GM12891 (cell line): Measurements from ENCODE around the gene PALMD.

ENCODE experiments used
- DNase-seq: peaks from one replicate; pipeline ENCODE4 v3.0.0; 2011; ENCODE audit warnings: low spot score; ENCODE audit not compliant: insufficient read length
- FAIRE-seq: peaks from 2 replicates; lab custom pipeline; 2011; peaks lifted over from hg19 to GRCh38; lab: Jason Lieb, UNC
- PAX5 ChIP-seq: IDR thresholded peaks from 2 replicates; pipeline ENCODE4 v1.6.1; 2011; ENCODE audit warnings: low read length, moderate library complexity, mild to moderate bottlenecking; ENCODE audit not compliant: insufficient read depth, severe bottlenecking
- POLR2A ChIP-seq: IDR thresholded peaks from 2 replicates; pipeline ENCODE4 v1.6.1; 2011; ENCODE audit warnings: low read depth, low read length, control low read depth
- POLR2AphosphoS5 ChIP-seq: IDR thresholded peaks from 2 replicates; pipeline ENCODE4 v1.6.1; 2011; ENCODE audit warnings: low read depth, low read length, control low read depth
- POU2F2 ChIP-seq: IDR thresholded peaks from 2 replicates; pipeline ENCODE4 v1.6.1; 2011; ENCODE audit warnings: low read depth, mild to moderate bottlenecking, control low read depth, low read length, moderate library complexity
- SPI1 ChIP-seq: IDR thresholded peaks from 2 replicates; pipeline ENCODE4 v1.6.1; 2011; ENCODE audit warnings: low read depth, low read length, control low read depth
- TAF1 ChIP-seq: IDR thresholded peaks from 2 replicates; pipeline ENCODE4 v1.6.1; 2011; ENCODE audit warnings: low read depth, low read length, control low read depth

PALMD gene

DNA sequence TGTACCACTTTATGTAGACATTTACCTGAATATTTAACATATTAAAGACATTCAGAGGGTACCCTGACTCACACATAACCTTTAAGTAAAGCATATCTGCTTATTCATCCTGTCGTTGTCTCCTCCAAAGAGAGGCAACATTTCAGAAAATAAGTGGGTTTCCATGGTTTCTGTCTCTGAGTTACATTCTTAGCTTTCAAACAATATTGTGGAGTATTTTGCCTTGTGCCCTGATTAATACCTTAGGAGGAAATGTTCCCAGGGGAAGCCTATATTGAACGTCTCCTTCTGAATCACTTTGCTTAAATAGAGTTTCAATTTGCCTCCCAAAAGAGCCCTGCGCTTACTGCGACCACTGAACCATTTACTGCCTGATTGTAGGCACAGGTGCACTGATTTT, 26.1 kb downstream of the PALMD start:
- TF ChIP-seq TAF1 (no peak), POLR2A (no peak)
- DNase-seq (no peak), FAIRE-seq (no peak)

DNA sequence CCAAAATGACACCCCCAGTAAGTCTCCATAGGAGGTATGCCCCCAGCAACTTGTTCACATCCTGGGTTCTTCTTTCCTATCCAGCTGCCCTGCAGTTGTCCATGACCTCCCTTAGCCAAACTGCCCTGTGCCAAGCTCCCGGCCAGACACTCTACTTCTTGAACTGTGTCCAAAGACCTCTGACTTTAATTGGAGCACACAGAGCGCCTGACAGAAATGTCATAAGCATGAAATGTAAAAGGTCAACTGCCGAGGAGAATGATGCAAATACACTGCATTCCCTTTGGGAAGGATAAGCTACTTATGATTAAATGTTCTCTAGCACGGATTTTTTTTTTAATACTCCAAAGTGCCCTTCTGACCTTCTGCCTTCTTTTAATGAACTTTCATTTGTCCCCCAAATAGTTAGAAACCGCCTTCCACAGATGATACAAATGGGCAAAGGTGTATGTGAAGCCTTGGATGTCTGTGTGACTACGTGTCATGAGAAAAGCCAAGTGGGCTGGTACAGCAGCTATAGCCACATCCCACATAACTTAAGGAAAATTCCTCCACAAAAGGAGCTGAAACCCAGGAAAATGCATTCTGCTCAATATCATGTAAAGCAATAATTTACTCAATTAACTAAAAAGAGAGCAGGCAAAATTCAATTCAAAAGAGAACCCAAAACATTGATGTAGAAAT, 26.8 kb downstream of the PALMD start:
- no peak for DNase-seq
- FAIRE-seq, result no peak
- TF ChIP-seq POU2F2 (no peak), POLR2A (no peak), TAF1 (no peak), SPI1 (no peak), PAX5 (no peak), POLR2AphosphoS5 (no peak)

DNA sequence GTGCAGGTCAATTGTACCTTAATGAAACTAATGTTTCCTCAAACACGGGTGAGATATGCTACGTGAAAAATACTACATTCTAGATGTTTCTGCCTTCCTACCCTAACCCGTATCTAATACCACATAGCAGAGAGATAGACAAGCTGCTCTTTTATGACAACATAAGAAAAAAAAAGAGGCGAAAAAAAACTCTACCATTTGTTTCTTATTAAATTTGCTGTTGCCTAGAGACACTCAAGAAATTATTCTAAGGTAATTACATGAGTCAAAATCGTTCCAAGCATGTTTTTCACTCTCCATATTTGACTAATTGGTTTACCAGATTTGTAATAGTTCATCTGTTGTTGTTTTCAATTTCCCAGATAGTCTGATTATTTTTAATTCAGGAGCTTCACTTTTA, 27.4 kb downstream of the PALMD start:
- DNase-seq (no peak), FAIRE-seq (no peak)
- TF ChIP-seq PAX5 (no peak), POU2F2 (no peak), POLR2A (no peak), TAF1 (no peak), SPI1 (no peak), POLR2AphosphoS5 (no peak)

DNA sequence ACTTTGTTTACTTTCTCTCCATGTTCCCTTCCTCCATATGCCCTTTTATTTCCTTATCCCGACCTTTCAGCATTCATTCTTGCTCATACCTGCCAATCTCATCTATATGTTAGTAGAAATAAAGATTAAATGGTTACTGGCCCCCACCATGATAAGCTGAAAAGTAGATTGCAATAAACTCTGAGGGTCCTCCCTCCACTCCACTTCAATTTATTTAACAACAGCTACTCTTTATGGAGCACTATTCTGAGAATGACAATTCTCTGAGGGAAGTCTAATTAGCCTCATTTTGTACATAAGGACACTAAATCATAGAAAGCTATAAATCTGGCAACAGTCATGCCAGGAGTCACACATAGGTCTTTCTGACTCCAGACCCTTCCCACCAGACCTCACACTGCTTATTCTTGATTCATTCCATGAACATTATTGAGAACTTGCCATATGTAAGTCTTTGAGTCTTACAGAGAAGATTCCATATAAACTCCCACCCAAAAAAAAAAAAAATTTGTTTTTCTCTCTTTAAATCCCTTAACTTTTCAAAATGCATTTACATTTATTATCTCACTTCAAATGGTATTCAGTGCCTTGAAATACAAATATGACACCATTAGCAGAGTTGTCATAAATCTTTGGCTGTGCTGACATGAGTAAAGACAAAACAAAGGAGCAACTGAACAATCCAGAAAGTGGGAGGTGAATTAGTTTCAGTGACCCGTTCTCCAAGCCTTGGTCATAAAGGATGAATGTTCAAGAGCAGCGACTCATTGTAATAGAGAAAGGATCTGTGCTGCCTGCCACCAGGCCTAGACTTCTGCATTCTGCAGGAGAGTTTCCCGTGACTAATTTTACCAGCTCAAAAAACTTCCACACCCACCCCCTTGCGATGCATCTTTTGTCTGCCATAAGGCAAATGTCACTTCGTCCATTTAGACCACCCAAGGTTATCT, 28.5 kb downstream of the PALMD start:
- no peak for TF ChIP-seq POU2F2
- no peak for TF ChIP-seq TAF1
- TF ChIP-seq POLR2A, result no peak
- no peak for TF ChIP-seq POLR2AphosphoS5
- no peak for TF ChIP-seq SPI1
- TF ChIP-seq PAX5, result no peak
- FAIRE-seq (no peak), DNase-seq (no peak)

DNA sequence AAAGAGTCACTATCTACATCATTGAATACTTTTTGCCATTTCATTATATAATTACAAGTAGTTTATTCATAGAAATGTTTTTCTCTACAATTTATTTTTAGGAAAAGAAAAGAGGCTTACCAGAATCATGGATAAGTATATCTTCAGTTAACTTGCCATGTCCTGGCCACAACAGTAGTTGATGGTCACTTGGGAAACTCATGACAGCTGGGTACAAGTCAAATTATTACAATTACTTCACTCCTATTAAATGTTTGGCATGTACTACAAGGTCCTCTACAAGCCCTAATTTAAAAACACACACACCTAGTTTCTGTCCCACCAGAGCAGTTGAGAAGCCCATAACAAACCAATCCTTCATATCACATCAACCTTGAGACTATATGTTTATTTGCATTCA, 29.4 kb downstream of the PALMD start:
- no peak for FAIRE-seq

DNA sequence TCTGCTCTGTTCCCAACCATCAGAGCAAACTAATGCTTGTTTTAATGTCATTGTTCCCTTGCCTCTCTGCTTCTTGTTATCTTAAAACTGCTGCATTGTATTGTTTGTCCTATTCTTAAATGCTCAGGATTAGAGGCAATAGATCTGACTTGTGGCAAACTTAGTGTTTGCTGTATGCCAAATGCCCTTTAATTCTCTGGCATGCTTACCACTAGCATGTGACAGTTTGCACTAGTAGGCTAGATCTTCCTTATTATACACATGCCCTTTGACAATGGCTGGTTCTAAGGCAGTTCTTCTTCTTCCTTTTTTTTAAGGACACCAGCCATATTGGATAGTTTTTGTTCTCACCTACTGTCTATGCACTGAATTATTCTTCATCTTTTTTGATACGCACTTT, 30.1 kb downstream of the PALMD start:
- DNase-seq (no peak), FAIRE-seq (no peak)
- TF ChIP-seq POLR2AphosphoS5 (no peak), POU2F2 (no peak), SPI1 (no peak), TAF1 (no peak), PAX5 (no peak), POLR2A (no peak)

More for the DNA sequence above, 29.4 kb downstream of the PALMD start:
- TF ChIP-seq POU2F2 (no peak), POLR2A (no peak), POLR2AphosphoS5 (no peak), SPI1 (no peak), TAF1 (no peak), PAX5 (no peak)
- DNase-seq, result no peak

DNA sequence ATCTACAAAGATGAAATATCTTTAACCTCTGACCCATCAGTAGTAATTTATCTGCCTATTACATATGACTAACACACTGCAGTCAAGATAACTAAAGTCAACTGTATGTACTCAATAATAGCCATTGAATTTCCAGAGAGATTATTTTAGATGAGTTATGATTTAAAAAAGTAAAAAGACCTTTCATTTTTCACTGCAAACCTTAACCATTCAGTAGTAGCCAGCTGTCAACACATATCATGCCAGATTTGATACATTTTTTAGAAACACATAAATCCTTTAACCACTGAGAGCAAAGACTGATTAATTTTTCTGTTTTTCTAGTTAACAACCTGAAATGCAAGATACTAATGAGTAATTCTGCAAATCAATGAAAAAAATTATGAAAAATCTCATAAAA, 31.0 kb downstream of the PALMD start:
- TF ChIP-seq POLR2AphosphoS5, result no peak
- no peak for TF ChIP-seq TAF1
- TF ChIP-seq POLR2A, result no peak
- no peak for TF ChIP-seq SPI1
- TF ChIP-seq PAX5, result no peak
- TF ChIP-seq POU2F2, result no peak
- FAIRE-seq (no peak), DNase-seq (no peak)

DNA sequence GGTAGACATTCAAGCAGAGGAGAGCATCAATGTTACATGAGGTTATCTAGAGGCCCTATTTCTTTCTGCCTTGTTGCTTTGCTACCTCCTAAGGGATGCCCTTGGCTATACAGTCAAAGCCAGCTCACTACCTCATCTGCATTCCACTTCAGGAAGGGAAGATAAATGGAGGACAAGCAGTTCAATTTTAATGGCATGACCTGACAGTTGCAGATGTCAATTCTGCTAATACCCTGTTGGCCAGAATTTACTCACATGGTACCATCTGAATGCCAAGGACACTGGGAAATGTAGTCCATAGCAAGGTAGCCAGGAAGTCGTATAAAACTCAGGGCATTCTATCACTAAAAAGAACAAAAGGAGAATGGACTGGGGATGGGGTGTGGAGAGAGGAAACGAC, 31.5 kb downstream of the PALMD start:
- TF ChIP-seq POLR2AphosphoS5 (no peak), POLR2A (no peak), PAX5 (no peak), TAF1 (no peak), SPI1 (no peak), POU2F2 (no peak)
- no peak for DNase-seq
- peak; percentile 57 for FAIRE-seq

DNA sequence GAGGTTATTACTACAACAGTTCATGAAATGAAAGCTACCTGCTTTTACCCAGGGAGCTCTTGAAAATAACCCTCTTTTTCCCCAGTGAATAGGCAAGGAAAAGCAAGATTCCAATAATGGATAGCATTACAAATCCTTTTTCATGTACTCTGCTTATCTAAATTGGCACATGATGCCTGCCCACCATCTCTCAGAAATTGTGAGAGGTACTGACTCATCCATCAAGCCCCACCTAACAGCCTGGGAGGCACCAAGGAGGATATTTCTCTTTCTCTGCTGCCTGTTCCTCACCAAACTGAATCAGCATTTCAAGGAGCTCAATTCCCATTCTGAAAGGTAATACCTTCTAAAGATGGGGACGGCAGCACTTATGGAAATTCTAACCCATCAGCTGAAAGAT, 34.4 kb downstream of the PALMD start:
- TF ChIP-seq POLR2A, result no peak
- TF ChIP-seq POU2F2, result no peak
- no peak for TF ChIP-seq POLR2AphosphoS5
- no peak for TF ChIP-seq SPI1
- no peak for TF ChIP-seq TAF1
- no peak for TF ChIP-seq PAX5
- DNase-seq, result no peak
- FAIRE-seq, result no peak
